CMK (cell line): ENCODE data around the gene NCOA5.
"Not testable (repeated sequence)": the region's sequence is repeated elsewhere in the genome, so short reads cannot be mapped to it uniquely, and the experiment has no call there.

Experiments
- DNase-seq: peaks from one replicate; pipeline ENCODE4 v3.0.0-alpha.2; 2010; ENCODE audit warnings: low read depth

NCOA5 gene

GRCh38 chr20:46091622-46092535 lies 2.1 kb upstream of the NCOA5 start:
- not testable (repeated sequence) for DNase-seq

GRCh38 chr20:46089167-46089416 lies 670 bp downstream of the NCOA5 start:
- peak; percentile 40 for DNase-seq

- no peak for DNase-seq
Measured at GRCh38 chr20:46088409-46089166, 1.2 kb downstream of the NCOA5 start.

GRCh38 chr20:46087161-46087560 lies 2.6 kb downstream of the NCOA5 start:
- DNase-seq, result no peak

- DNase-seq, result no peak
Measured at GRCh38 chr20:46085179-46085851, 4.4 kb downstream of the NCOA5 start.

GRCh38 chr20:46084805-46085178 lies 5.0 kb downstream of the NCOA5 start:
- DNase-seq, result no peak

GRCh38 chr20:46083531-46084061 lies 6.2 kb downstream of the NCOA5 start:
- DNase-seq, result no peak

GRCh38 chr20:46083101-46083500 lies 6.7 kb downstream of the NCOA5 start:
- DNase-seq, result no peak

- no peak for DNase-seq
Measured at GRCh38 chr20:46081074-46081473, 8.7 kb downstream of the NCOA5 start.

GRCh38 chr20:46078954-46079353 lies 10.8 kb downstream of the NCOA5 start:
- DNase-seq, result no peak

- no peak for DNase-seq
Measured at GRCh38 chr20:46077642-46078305, 12.0 kb downstream of the NCOA5 start.

GRCh38 chr20:46076806-46077205 lies 13.0 kb downstream of the NCOA5 start:
- DNase-seq, result no peak

- DNase-seq, result no peak
Measured at GRCh38 chr20:46074006-46074405, 15.8 kb downstream of the NCOA5 start.

- DNase-seq, result no peak
Measured at GRCh38 chr20:46073443-46073842, 16.3 kb downstream of the NCOA5 start.

- no peak for DNase-seq
Measured at GRCh38 chr20:46073024-46073423, 16.7 kb downstream of the NCOA5 start.

GRCh38 chr20:46071573-46071972 lies 18.2 kb downstream of the NCOA5 start:
- DNase-seq, result no peak

- no peak for DNase-seq
Measured at GRCh38 chr20:46070215-46070900, 19.4 kb downstream of the NCOA5 start.

- DNase-seq, result no peak
Measured at GRCh38 chr20:46065691-46066090, 24.1 kb downstream of the NCOA5 start.

GRCh38 chr20:46065006-46065405 lies 24.8 kb downstream of the NCOA5 start:
- DNase-seq, result no peak

GRCh38 chr20:46063652-46064054 lies 26.1 kb downstream of the NCOA5 start:
- DNase-seq, result no peak

GRCh38 chr20:46063151-46063550 lies 26.6 kb downstream of the NCOA5 start:
- no peak for DNase-seq

GRCh38 chr20:46062621-46063020 lies 27.1 kb downstream of the NCOA5 start:
- no peak for DNase-seq
